ENCODE measurements around the gene CRLF2. TPM values are rescaled to one million over a fixed set of nuclear protein-coding genes. Genes with fewer than 3 reads are reported as not detected.
"Not testable (repeated sequence)": the region's sequence is repeated elsewhere in the genome, so short reads cannot be mapped to it uniquely, and the experiment has no call there.

Gene CRLF2
- total RNA-seq, 4 donors from 2014 or later = not detected

DNA sequence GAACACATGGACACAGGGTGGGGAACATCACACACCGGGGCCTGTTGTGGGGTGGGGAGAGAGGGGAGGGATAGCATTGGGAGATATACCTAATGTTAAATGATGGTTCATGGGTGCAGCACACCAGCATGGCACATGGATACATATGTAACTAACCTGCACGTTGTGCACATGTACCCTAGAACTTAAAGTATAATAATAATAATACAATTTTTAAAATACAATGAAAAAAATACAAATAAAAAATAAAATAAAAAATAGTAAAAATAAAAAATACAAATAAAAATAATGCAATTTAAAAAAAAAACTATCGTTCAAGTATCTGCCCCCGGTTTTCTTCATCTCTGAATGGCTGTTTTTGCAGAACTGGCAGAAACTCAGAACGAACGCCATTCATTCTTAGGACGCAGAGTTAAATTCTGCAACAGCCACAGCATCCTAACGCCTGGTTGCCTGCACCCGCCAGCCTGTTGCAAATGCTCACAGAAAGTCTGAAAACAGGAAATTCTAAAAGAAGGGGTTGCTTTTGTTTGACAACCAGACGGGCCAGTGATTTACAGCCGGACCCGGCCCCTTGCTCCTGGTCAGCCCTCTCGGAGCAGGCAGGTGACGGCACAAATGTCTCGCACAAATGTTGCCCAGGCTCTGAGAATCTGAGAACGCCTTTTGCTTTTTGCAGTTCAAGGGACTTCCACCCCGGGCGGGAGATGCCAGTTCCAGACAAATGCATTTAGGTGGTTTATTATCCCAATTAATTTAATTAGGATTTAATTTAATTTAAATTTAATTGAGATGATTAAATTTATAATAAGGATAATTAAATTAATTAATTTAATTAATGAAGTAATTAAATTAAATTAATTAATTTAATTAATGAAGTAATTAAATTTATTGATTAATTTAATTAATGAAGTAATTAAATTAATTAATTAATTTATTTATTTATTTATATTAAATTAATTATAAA, 47.8 kb downstream of the CRLF2 start:
- TF ChIP-seq, protein P1, sequence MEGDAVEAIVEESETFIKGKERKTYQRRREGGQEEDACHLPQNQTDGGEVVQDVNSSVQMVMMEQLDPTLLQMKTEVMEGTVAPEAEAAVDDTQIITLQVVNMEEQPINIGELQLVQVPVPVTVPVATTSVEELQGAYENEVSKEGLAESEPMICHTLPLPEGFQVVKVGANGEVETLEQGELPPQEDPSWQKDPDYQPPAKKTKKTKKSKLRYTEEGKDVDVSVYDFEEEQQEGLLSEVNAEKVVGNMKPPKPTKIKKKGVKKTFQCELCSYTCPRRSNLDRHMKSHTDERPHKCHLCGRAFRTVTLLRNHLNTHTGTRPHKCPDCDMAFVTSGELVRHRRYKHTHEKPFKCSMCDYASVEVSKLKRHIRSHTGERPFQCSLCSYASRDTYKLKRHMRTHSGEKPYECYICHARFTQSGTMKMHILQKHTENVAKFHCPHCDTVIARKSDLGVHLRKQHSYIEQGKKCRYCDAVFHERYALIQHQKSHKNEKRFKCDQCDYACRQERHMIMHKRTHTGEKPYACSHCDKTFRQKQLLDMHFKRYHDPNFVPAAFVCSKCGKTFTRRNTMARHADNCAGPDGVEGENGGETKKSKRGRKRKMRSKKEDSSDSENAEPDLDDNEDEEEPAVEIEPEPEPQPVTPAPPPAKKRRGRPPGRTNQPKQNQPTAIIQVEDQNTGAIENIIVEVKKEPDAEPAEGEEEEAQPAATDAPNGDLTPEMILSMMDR (IDR thresholded peaks at IDR 0.05) = no peak
- no peak for TF ChIP-seq POLR2A (IDR thresholded peaks at IDR 0.05)
- no peak overlapping the region for H3K4me3 ChIP-seq
- H3K36me3 ChIP-seq = no peaks in the 10 kb centered on the region
- intact Hi-C loops (cut with DNase I; ENCODE audit: low total_unique reads) = no loop called here
- peaks cover 0 to 5% of the 10 kb centered on the region in 2 donors for H3K27me3 ChIP-seq
- H3K4me1 ChIP-seq = no peaks in the 10 kb centered on the region
- H3K27ac ChIP-seq = no peak overlapping the region
- no peaks in the 10 kb centered on the region for H3K9me3 ChIP-seq
- no peak for DNase-seq

DNA sequence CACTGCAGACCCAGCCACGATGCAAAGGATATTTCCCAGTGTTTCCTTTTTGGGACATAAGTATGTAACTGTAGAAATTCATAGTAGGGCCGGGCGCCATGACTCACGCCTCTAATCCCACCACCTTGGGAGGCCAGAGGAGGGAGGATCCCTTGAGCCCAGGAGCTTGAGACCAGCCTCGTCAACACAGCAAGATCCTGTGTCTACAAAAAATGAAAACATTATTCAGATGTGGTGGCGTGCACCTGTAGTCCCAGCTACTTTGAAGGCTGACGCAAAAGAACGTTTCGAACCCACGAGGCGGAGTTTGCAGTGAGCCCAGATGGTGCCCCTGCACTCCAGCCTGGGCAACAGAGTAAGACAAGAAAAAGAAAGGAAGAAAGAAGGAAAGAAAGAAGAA, 49.2 kb downstream of the CRLF2 start:
- no peak for DNase-seq
- no peaks in the 10 kb centered on the region for H3K4me1 ChIP-seq
- no peaks in the 10 kb centered on the region for H3K36me3 ChIP-seq
- H3K9me3 ChIP-seq = no peaks in the 10 kb centered on the region
- H3K27me3 ChIP-seq = peaks cover 0 to 5% of the 10 kb centered on the region in 2 donors
- H3K4me3 ChIP-seq = no peak overlapping the region
- intact Hi-C loops (cut with DNase I; ENCODE audit: low total_unique reads) = no loop called here
- TF ChIP-seq, protein P1 (IDR thresholded peaks at IDR 0.05) = no peak
- TF ChIP-seq POLR2A (IDR thresholded peaks at IDR 0.05) = no peak
- no peak overlapping the region for H3K27ac ChIP-seq

DNA sequence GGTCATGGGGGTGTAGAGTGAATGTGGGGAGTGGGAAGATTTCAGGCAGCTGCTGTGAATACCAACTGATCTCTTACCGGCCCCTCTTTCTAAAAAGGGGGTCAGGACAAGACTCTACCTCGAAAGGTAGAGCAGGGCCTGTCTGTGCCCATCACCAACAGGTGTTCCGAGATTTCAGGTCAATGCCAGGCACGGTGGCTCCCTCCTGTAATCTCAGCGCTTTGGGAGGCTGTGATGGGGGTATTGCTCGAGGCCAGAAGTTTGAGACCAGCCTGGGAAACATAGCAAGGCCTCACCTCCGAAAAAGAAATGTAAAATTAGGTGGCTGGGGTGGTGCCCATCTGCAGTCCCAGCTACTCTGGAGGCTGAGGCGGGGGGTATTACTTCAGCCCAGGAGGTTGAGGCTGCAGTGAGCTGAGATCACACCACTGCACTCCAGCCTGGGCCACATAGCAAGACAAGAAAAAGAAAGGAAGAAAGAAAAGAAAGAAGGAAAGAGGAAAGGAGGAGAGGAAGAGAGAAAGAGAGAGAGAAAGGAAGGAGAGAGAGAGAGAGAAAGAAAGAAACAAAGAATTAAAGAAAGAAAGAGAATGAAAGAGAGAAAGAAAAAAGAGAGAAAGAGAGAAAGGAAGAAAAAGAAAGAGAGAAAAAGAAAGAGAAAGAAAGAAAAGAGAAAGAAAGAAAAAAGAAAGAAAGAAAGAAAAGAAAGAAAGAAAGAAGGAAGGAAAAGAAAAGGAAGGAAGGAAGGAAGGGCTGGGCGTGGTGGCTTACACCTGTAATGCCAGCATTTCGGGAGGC, 50.1 kb downstream of the CRLF2 start:
- TF ChIP-seq POLR2A (IDR thresholded peaks at IDR 0.05) = no peak
- TF ChIP-seq, protein P1 (IDR thresholded peaks at IDR 0.05) = no peak
- Histone ChIP-seq H3K36me3 (no peaks in the 10 kb centered on the region), H3K4me3 (no peak overlapping the region), H3K4me1 (no peaks in the 10 kb centered on the region), H3K9me3 (no peaks in the 10 kb centered on the region), H3K27ac (no peak overlapping the region), H3K27me3 (peaks cover 0 to 5% of the 10 kb centered on the region in 2 donors)
- intact Hi-C loops (cut with DNase I; ENCODE audit: low total_unique reads) = no loop called here
- DNase-seq = no peak

DNA sequence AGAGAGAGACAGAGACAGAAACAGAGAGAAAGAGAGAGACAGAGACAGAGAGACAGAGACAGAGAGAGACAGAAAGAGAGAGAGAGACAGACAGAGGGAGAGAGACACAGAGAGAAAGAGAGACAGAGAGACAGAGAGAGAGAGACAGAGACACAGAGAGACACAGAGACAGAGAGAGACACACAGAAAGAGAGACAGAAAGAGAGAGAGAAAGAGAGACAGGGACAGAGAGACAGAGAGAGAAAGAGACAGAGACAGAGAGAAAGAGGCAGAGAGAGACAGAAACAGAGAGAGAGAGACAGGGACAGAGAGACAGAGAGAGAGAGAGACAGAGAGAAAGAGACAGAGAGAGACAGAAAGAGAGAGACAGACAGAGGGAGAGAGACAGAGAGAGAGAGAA, 52.9 kb downstream of the CRLF2 start:
- no peaks in the 10 kb centered on the region for H3K36me3 ChIP-seq
- no peaks in the 10 kb centered on the region for H3K9me3 ChIP-seq
- intact Hi-C loops (cut with DNase I; ENCODE audit: low total_unique reads) = no loop called here
- no peaks in the 10 kb centered on the region for H3K4me1 ChIP-seq
- H3K27me3 ChIP-seq = peaks cover 0 to 2% of the 10 kb centered on the region in 2 donors
- H3K27ac ChIP-seq = no peak overlapping the region
- TF ChIP-seq, protein P1 (IDR thresholded peaks at IDR 0.05) = no peak
- no peak for TF ChIP-seq POLR2A (IDR thresholded peaks at IDR 0.05)
- DNase-seq = no peak
- no peak overlapping the region for H3K4me3 ChIP-seq

DNA sequence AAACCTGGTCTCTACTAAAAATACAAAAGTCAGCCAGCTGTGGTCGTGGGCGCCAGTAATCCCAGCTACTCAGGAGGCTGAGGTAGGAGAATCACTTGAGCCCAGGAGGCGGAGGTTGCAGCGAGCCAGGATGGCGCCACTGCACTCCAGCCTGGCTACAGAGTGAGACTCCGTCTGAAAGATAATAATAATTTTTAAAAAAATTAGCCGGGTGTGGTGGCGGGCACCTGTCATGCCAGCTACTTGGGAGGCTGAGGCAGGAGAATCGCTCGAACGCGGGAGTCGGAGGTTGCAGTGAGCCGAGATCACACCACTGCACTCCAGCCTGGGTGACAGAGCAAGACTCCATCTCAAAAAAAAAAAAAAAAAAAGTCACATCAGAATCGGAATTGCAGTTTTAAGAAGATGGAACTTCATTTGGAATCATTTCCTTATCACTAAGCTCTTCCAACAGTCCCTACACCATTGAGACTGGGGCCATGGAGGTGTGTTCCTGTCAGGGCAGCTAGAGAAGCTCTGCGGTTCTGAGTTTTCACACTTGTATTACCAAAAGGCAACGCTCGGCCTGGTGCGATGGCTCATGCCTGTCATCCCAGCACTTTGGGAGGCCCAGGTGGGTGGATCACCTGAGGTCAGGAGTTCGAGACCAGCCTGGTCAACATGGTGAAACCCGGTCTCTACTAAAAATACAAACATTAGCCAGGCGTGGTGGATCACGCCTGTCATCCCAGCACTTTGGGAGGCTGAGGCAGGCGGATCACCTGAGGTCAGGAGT, 55.6 kb downstream of the CRLF2 start:
- DNase-seq; H3K27me3 ChIP-seq; H3K9me3 ChIP-seq; H3K4me3 ChIP-seq; H3K4me1 ChIP-seq; H3K36me3 ChIP-seq; intact Hi-C loops (cut with DNase I; ENCODE audit: low total_unique reads); H3K27ac ChIP-seq: not testable (repeated sequence)
